HG03378 (cell line): Measurements from ENCODE around the gene TTC7B.
A peak's percentile ranks its signal among the peaks of the same experiment; 100 is the strongest.

Source experiments
- ATAC-seq: cut with Tn5 transposase; IDR thresholded peaks from one replicate; pipeline ENCODE4 v1.9.1; 2021; ENCODE audit warnings: mild to moderate bottlenecking, moderate library complexity; ENCODE audit not compliant: unreplicated experiment

TTC7B gene

DNA sequence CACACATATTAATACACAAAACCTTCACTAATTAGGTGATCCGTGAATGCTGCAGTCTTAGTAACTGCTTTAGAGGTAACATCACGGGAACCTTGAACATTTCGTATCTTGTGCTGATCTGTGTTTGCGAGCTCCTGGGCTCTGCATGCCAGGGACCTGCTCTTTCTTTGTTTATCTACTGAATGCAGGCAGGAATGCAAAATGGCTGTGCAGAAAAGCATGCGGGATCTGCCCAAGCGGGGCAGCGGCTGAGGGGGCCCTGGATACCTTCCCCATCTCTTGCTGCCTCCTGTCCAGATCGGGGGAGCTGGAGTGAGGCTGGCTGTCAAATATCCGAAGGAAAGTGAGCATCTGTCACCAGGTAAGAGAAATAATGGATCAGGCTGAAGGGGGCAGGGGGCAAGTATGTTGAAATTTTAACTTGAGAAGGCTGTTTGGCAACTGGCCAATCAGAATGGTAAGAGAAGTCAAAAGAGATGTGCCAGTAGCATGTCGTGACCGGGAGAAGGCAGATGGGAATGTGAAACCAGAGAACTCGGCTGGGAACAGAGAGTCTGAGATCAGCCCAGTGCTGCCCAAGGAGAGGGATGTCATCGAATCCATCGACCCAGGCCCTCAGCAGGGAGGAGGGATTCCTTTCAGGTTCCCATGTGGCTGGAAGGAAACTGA, 191.4 kb downstream of the TTC7B start:
- ATAC-seq = no peak

- ATAC-seq = no peak
These were observed 192.0 kb downstream of the TTC7B start for GRCh38 chr14:90624227-90624626.

GRCh38 chr14:90621201-90621600, 195.0 kb downstream of the TTC7B start:
- no peak for ATAC-seq

- no peak for ATAC-seq
These were observed 195.6 kb downstream of the TTC7B start for GRCh38 chr14:90620568-90621077.

DNA sequence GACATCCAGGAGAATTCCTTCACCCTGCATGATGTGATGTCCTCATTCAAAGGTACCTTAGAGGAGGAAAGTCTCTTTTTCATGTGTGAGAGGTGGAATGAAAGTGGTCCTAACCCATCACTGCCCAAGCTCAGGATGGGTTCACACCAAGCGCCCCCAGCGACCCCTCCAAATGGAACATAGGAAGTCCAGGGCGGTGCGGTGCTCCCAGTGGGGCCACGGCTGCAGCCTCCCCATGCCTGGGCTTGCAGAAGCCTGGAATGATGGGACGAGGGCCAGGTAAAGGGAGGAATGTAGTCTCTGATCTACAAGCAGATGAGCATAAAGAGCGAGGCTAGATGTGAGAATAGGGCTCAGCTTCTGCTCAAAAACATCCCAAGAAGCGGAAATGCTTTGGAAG, 196.3 kb downstream of the TTC7B start:
- ATAC-seq = no peak

DNA sequence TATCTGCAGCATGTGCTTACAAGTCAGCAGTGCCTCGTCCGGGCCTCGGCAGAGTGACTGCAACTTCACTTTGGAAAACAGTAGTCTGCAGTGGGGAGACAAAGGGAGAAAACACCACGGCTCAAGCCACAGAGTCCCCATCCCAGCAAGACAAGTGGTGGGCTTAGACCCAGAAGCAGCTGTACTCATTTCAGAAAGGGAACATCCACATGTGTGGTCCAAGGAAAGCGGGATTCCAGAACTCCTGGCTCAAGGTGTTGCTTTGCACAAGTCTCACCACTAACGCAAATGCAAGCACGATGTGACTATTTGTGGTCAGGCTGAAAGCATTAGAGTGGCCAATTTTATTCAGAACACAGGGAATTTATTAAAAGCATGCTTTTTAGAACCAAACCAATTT, 198.3 kb downstream of the TTC7B start:
- ATAC-seq = no peak

DNA sequence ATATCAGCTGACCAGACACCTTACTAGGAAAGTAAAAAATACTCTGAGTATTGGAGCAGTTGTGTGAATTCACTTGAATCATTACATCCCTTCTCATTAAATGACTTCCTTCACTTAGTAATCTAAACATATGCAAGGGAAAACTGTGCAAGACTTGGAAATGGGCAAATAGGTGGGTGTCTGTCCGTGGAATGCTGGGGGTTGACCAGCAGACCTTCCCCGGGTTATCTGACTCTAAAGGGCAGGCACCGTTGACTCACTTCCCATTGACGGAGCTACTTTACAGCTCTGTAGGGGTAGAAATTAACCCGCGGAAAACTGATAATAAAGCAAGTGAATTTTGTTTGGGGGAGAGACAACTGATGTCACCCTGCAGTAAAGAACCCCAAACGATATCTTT, 199.3 kb downstream of the TTC7B start:
- no peak for ATAC-seq

DNA sequence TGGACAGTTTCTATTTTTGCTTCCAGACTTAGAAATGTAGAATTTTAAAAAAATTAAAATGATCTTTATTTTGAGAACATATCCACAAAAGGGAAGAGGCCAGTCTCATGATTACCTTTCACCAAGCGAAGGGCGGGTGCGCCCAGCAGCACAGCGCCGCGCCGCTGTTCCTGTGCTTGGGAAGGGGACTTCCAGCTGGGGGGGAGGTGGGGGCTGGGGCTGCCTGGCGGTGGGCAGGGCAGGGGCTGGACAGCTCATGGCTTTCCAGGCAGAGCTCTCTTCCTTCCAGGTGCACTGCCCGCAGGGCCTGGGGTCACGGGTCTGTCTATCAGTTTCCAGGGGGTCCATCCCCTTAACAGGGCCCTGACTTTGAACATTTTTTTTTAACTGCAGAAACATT, 199.9 kb downstream of the TTC7B start:
- no peak for ATAC-seq

DNA sequence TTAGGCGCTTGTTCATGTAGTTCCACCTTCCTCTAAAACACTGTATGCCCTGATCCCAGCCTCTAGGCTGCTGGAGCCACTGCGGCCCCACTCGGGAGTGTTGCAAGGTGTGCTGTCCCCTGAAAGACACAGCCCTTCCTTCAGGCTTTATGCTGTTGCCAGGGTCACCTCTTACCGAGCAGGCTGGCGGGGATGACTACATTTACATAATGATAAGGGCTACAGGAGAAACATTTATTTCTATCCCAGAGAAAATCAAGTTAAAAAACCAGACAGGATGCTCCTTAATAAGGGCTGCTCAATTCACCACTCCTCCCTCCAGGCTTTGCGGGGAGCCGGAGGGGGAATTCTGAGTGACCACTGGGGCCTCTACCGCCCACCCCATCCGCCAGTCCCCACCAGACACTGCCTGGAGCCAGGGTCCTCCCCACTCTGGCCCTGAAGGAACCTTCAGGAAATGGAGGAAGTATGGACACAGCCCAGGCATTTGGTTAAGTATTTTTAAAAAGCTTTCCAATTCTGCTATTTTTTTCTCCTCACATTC, 200.6 kb downstream of the TTC7B start:
- ATAC-seq = no peak

DNA sequence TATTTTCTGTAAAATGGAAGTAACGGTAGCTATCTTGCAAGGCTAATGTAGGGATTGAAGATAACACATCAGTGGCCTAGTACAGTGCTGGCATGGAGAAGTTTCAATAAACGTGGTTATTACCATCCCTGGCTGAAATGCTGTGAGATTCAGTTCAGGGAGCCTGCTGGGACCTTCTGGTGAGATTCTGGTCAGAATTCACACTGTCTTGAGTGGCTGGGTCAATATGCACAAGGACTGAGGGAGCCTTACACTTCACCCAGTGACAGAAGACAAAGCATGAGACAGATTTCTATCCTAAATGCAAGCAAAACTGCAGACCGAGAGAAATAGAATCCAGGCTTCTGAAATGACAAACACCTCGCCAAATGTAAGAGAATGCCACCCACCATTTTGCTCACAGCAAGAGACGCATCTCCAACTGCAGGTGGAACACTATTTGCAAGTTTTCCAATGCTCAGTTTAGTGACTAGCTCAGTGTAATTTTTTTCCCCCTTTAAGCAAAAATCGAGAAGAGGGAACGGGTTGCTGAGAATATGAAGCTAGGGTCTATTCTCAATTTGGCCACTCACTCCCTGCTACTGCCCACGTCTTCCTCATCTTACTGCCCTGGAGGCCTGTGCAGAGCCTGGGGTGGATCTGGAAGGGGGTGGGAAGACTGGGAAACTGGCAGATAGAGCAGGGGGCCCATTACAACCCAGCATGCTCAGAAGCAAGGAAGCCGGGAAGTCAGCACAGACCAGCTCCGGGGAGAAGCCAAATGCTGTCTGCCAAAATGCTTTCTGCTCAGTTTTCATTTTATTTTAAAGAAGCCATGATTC, 201.3 kb downstream of the TTC7B start:
- ATAC-seq = no peak

- no peak for ATAC-seq
These were observed 202.2 kb downstream of the TTC7B start for GRCh38 chr14:90613997-90614396.

GRCh38 chr14:90613453-90613852, 202.8 kb downstream of the TTC7B start:
- no peak for ATAC-seq

DNA sequence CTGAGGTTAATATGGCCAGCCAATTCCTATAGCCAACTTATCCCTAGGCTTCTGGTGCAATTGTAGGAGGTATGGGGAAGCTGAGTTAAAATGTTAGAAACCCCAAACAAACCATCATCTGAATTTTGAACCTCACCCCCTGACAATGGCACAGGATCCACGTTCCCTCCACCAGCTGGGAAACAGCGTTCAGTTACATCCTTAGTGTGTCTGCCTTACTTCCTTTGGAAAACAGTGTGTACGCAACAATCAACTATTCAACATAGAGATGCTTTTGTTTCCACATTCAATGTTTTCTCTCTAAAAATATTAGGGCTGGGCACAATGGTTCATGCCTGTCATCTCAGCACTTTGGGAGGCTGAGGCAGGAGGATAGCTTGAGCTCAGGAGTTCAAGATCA, 203.4 kb downstream of the TTC7B start:
- ATAC-seq = no peak

GRCh38 chr14:90611936-90612335, 204.3 kb downstream of the TTC7B start:
- ATAC-seq = no peak

- ATAC-seq = no peak
These were observed 204.7 kb downstream of the TTC7B start for GRCh38 chr14:90611501-90611900.

DNA sequence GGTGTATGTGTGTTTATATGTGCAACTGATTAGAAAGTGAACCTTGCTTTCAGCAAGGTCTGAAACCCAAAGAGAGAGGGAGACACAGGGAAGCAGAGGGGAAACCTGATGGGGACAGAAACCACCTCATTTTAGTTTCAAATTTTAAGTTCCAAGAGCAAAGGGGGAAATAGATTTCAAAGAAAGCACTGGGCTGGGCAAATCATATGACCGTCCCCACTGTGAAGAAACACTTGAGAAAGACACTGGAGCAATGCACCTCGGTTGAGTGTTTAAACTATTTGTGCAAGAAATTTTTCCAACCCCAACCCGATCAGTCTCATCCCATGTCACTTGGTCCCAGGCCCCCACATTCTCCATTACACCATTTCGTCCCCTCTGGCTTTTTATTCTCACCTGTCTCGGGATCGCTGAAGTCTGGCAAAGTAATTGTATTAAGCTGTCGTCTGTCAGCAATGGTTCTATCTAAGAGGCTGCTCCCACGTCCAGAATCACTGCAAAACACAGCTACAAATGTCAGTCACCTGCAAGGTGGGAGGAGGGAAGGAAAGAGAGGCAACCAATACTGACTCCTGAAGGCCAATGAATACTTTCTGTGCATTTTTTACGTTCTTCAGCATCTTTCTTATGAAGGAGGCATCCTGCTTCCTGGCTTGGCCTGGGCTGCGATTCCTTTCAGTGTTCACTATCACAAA, 205.7 kb downstream of the TTC7B start:
- no peak for ATAC-seq

- ATAC-seq = no peak
These were observed 206.9 kb downstream of the TTC7B start for GRCh38 chr14:90609376-90609775.

- ATAC-seq = peak; percentile 60
These were observed 207.3 kb downstream of the TTC7B start for GRCh38 chr14:90608929-90609341.

- no peak for ATAC-seq
These were observed 207.9 kb downstream of the TTC7B start for GRCh38 chr14:90608281-90608680.

- ATAC-seq = no peak
These were observed 209.1 kb downstream of the TTC7B start for GRCh38 chr14:90607141-90607540.

GRCh38 chr14:90606434-90606833, 209.8 kb downstream of the TTC7B start:
- ATAC-seq = no peak
